AG09319 (cell line): Measurements from ENCODE around the gene MBNL2.

ENCODE experiments used
- DNase-seq: peaks from one replicate; pipeline ENCODE4 v3.0.0-alpha.2; 2010; ENCODE audit warnings: low read depth; ENCODE audit errors: extremely low read depth
- TF ChIP-seq, protein P1 (sequence below): IDR thresholded peaks from 2 replicates; pipeline ENCODE4 v1.5.1; 2011; ENCODE audit warnings: low read depth, mild to moderate bottlenecking, inconsistent platforms, low read length, moderate library complexity

The MBNL2 gene

DNA sequence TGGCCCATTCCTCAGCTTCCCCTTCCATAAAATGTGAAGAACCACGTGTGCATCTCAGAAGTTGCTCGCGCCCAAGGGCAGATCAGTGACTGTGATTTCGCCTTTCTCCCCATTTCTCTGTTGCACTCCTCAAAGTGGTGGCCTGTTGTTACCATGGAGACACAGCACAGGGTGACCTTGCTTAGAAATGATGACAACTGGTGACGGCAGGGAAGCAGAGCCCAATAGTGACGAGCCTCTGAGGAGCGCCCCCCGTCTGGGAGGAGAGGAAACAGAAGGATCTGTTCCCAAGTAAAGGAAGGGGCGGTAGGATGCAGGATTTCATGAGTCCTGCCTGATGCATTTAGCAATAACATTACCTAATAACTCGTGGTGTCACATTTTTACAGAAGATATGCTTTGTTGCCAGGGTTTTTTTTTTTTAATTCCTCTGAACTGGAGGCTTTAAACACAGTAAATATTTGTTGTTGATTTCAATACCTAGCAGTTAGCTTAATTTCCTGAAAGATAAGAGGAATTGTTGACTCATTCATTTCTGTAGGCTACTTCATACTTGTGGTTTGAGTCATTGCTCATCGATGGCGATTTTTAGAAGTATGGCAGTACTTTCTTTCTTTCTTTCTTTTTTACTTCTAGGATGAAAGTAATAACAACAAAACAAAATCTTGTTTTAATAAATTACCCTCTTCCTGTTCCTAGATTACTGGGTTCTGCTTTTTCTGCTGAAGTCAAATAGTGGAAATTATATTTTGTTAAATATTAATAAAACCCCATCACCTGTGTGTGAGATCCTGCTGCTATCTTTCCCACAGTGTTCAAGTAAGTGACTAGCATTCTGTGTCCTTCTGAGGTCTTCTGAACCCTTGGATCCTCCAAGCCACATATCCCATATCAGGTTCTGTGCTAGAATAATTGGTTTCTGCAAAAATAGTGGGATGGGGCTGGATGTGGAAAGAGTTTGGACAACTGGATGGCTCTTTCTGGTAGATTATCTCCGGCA lies 36.0 kb downstream of the MBNL2 start:
- TF ChIP-seq, protein P1, sequence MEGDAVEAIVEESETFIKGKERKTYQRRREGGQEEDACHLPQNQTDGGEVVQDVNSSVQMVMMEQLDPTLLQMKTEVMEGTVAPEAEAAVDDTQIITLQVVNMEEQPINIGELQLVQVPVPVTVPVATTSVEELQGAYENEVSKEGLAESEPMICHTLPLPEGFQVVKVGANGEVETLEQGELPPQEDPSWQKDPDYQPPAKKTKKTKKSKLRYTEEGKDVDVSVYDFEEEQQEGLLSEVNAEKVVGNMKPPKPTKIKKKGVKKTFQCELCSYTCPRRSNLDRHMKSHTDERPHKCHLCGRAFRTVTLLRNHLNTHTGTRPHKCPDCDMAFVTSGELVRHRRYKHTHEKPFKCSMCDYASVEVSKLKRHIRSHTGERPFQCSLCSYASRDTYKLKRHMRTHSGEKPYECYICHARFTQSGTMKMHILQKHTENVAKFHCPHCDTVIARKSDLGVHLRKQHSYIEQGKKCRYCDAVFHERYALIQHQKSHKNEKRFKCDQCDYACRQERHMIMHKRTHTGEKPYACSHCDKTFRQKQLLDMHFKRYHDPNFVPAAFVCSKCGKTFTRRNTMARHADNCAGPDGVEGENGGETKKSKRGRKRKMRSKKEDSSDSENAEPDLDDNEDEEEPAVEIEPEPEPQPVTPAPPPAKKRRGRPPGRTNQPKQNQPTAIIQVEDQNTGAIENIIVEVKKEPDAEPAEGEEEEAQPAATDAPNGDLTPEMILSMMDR = peak; percentile 20
- peak; percentile 46 for DNase-seq

DNA sequence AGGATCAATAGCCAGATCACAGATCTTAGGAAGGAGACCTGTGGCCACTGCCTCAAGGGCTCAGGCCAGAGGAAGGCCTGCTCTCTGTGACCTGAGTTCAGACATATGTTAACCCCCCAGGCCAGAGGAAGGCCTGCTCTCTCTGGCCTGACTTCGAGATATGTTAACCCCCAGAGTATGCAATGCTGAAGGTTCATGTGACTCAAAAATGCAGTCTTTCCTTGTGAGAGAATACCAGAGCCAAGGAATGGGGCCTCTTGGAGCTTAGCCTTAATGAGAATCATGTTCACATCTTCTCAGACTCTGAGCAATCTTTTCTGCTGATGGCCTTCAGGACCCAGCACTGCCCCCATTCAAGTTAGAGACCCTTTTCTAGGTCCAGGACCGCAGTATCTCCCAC lies 36.7 kb downstream of the MBNL2 start:
- TF ChIP-seq, protein P1 = no peak
- no peak for DNase-seq

DNA sequence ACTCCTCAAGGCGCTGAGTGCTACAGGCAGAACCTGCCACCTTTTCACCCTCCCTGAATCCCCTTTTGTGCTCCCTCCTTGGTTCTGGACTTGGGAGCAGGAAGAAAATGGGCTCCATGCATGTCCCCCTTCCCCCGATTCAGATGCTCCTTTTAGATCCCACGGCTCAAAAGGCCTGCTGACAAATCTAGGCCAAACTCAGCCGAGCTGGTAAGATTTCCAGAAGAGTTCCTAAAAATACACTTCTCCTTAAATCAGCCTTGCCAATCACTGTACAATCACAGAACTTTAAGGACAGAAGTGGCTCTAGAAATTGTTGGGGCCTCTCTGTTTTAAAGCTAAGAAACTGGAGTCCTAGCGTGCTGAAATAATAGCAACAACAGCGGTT lies 37.3 kb downstream of the MBNL2 start:
- TF ChIP-seq, protein P1 = no peak
- DNase-seq = no peak

DNA sequence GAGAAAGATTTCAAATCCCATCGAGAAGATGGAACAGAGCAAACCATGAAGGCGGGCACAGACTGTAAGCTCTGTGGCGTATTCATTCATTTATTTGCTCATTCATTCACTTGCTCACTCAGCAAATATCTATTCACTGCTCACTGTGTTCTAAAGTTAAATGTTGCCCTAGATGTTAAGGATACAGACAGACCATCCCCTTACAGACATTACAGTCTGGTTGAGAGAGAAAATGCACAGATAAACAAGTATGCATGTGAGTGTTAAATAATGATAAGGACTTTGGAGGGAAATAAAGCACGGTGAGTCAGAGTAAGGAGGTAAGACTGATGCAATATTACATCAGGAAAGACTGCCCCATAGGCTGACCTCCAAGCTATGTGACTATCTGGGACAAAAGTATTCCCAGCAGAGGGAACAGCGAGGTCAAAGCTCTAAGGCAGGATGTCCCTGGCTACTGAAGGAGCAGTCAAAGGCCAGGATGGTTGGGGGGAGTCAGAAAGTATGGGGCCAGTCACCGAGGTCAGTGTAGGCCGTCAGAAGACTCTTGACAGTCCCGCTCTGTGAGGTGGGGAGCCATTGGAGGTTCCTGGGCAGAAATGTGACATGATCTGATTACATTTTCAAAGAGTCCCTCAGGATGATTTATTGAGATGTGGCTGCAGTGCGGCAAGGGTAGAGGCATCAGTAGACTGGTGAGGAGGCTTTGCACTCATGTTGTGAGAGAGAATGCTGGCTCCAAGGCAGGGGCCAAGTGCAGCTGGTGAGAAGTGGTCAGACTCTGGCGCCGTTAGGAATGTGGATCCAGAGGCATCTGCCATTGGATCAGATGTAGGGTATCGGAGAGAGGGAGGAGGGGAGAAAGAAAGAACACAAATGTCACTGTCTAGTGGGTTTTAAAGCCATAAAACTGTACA lies 37.9 kb downstream of the MBNL2 start:
- DNase-seq = no peak
- TF ChIP-seq, protein P1 = no peak

DNA sequence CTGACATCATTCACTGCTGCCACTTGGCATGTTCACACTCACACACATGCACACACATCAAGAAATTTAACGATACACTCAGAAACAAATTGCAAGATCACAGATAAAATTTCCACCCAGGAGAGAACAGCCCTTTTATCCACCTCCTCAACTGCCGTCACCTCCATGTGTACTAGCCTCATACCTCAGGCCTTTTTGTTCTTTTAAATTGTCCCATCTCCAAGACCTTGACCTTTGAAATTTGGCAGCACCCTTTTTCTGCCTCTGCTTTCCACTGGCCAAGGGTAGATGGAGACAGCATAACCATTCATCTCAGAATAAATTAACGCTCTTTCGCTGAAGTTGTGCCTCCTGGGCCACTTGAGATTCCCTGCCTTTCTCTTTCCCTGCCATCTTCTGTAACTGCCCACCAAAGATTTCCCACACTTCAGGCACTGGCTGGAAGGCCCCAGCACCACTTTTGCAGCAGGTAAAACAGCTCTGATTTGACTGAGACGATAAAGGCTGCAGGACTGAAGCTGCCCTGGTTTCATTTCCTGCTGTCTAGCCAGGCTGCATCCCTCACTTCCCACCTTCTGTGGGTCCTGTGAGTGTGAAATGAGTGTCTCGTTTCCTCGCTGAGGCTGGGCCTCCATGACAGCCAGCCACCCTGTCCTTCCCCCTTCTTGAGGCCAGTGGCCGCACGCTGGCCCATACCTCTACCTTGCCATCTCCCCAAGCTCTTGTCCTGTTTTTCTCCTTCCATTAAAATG lies 39.3 kb downstream of the MBNL2 start:
- no peak for DNase-seq
- TF ChIP-seq, protein P1 = no peak

DNA sequence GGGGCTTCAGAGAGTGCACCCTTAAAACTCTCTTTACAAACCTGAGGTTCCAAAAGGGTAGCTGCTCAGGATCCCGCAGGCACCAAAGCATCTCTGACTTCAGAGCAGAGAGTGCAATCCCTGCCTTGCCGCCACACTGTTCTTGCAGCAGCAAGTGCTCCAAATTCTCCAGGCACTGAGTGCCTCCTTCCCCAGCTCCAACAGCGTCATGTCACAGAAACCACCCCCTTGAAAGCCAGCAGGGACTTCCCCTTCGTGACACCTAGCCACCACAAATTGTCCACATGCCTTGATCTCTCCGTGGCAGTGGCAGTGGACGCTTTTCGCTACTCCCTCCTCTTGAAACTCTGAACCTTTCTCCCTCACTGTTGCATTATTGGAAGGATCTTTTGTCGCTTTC lies 39.9 kb downstream of the MBNL2 start:
- TF ChIP-seq, protein P1 = no peak
- no peak for DNase-seq
